Fibroblast of lung (primary cell): ENCODE results near the gene RASGEF1C. TPM values are rescaled to one million over a fixed set of nuclear protein-coding genes. Genes with fewer than 3 reads are reported as not detected.

Experiments
- DNase-seq, 2 donors: peaks; one replicate each; pipeline versions ENCODE4 v3.0.0 to v3.0.0-alpha.2; 2010; ENCODE audit warnings: low read depth in 2 of 2
- H2AFZ ChIP-seq: 2 replicates; pipeline ENCODE4 v1.5.1; 2012; ENCODE audit warnings: low read length, control low read depth, inconsistent platforms
- H3K27ac ChIP-seq: 2 replicates; pipeline ENCODE4 v1.5.1; 2011; ENCODE audit warnings: low read length, control low read depth; ENCODE audit not compliant: insufficient read depth
- H3K27me3 ChIP-seq: 2 replicates; pipeline ENCODE4 v1.5.1; 2011; ENCODE audit warnings: mild to moderate bottlenecking, low read length; ENCODE audit not compliant: control insufficient read depth, insufficient read depth
- H3K36me3 ChIP-seq: 2 replicates; pipeline ENCODE4 v1.5.1; 2011; ENCODE audit warnings: low read length; ENCODE audit not compliant: control insufficient read depth, insufficient read depth
- H3K4me1 ChIP-seq: 2 replicates; pipeline ENCODE4 v1.5.1; 2011; ENCODE audit warnings: low read length; ENCODE audit not compliant: control insufficient read depth, insufficient read depth; ENCODE audit errors: extremely low read depth
- H3K4me2 ChIP-seq: 2 replicates; pipeline ENCODE4 v1.5.1; 2011; ENCODE audit warnings: low read length, control low read depth; ENCODE audit not compliant: insufficient read depth; ENCODE audit errors: extremely low read depth
- H3K4me3 ChIP-seq, 4 experiments: fragments of 200-600 bp in 1 of 4; sonication (generic) in 1 of 4; replicated peaks in 1 of 4; 2 replicates each; pipeline ENCODE4 v1.5.1; 2011 to 2016; ENCODE audit warnings: low read length in 4 of 4, low read depth in 3 of 4, mild to moderate bottlenecking in 3 of 4, control low read depth in 2 of 4, inconsistent platforms in 1 of 4, mixed read lengths in 1 of 4; ENCODE audit not compliant: insufficient read depth in 1 of 4; ENCODE audit errors: control extremely low read depth in 1 of 4
- H3K79me2 ChIP-seq: 2 replicates; pipeline ENCODE4 v1.5.1; 2012; ENCODE audit warnings: mild to moderate bottlenecking, low read length, inconsistent platforms; ENCODE audit not compliant: control insufficient read depth, insufficient read depth
- H3K9ac ChIP-seq: 2 replicates; pipeline ENCODE4 v1.5.1; 2011; ENCODE audit warnings: mild to moderate bottlenecking, low read length, control low read depth; ENCODE audit not compliant: insufficient read depth
- H3K9me3 ChIP-seq: 2 replicates; pipeline ENCODE4 v1.5.1; 2012; ENCODE audit warnings: low read depth, low read length; ENCODE audit not compliant: control insufficient read depth, insufficient read depth
- H4K20me1 ChIP-seq: 2 replicates; pipeline ENCODE4 v1.5.1; 2011; ENCODE audit warnings: low read length; ENCODE audit not compliant: control insufficient read depth, insufficient read depth; ENCODE audit errors: extremely low read depth
- EZH2 ChIP-seq: IDR thresholded peaks from 2 replicates; pipeline ENCODE4 v1.5.1; 2012; ENCODE audit warnings: low read length, control low read depth, mild to moderate bottlenecking; ENCODE audit errors: missing control alignments
- polyA plus RNA-seq, 2 donors: library from polyadenylated mRNA; depleted of rRNA in 1 of 2; stranded (reverse) in 1 of 2; unstranded in 1 of 2; fragments of >200 nt; gene quantifications; 2 replicates each; pipeline ENCODE4 v1.2.1, GENCODE V29; 2011 to 2012; ENCODE audit warnings: missing spikeins in 1 of 2
- total RNA-seq: library from RNA; depleted of rRNA; stranded (reverse); fragments of >200 nt; gene quantifications from 2 replicates; pipeline ENCODE4 v1.2.1, GENCODE V29; 2014
- TF ChIP-seq, protein P1 (sequence below), 2 donors: IDR thresholded peaks in 1 of 2; conservative IDR thresholded peaks in 1 of 2; 1 replicate in 1 of 2; 2 replicates in 1 of 2; pipeline ENCODE4 v1.5.1; 2011 to 2012; ENCODE audit warnings: low read length in 2 of 2, control low read depth in 1 of 2, inconsistent platforms in 1 of 2, low read depth in 1 of 2, mild to moderate bottlenecking in 1 of 2

The RASGEF1C gene
- total and polyA plus RNA-seq, 2 donors (not counting 1 experiment from before 2014, with no cell fraction given): under 0.01 TPM; not detected in 1

- Histone ChIP-seq H3K36me3 (no peaks in the 10 kb centered on the region), H3K4me1 (no peaks in the 10 kb centered on the region), H4K20me1 (no peaks in the 10 kb centered on the region), H3K4me3 (no peak overlapping the region), H3K27me3 (no peaks in the 10 kb centered on the region), H3K9ac (no peak overlapping the region), H3K9me3 (no peaks in the 10 kb centered on the region), H2AFZ (no peak overlapping the region), H3K4me2 (no peak overlapping the region), H3K79me2 (no peaks in the 10 kb centered on the region), H3K27ac (no peak overlapping the region)
- DNase-seq: no peak
- no peak for TF ChIP-seq EZH2
- TF ChIP-seq, protein P1, sequence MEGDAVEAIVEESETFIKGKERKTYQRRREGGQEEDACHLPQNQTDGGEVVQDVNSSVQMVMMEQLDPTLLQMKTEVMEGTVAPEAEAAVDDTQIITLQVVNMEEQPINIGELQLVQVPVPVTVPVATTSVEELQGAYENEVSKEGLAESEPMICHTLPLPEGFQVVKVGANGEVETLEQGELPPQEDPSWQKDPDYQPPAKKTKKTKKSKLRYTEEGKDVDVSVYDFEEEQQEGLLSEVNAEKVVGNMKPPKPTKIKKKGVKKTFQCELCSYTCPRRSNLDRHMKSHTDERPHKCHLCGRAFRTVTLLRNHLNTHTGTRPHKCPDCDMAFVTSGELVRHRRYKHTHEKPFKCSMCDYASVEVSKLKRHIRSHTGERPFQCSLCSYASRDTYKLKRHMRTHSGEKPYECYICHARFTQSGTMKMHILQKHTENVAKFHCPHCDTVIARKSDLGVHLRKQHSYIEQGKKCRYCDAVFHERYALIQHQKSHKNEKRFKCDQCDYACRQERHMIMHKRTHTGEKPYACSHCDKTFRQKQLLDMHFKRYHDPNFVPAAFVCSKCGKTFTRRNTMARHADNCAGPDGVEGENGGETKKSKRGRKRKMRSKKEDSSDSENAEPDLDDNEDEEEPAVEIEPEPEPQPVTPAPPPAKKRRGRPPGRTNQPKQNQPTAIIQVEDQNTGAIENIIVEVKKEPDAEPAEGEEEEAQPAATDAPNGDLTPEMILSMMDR (conservative IDR thresholded peaks at IDR 0.05 in 1 of 2, IDR thresholded peaks at IDR 0.05 in 1 of 2; ENCODE audit: low read depth in 1 of 2, low read length in 2 of 2): no peak
Observed at GRCh38 chr5:180197016-180197702, 11.9 kb downstream of the RASGEF1C start.

- Histone ChIP-seq H3K4me3 (no peak overlapping the region), H3K4me1 (no peaks in the 10 kb centered on the region), H3K4me2 (no peak overlapping the region), H3K27me3 (no peaks in the 10 kb centered on the region), H4K20me1 (no peaks in the 10 kb centered on the region), H3K27ac (no peak overlapping the region), H3K79me2 (no peaks in the 10 kb centered on the region), H3K9ac (no peak overlapping the region), H3K36me3 (no peaks in the 10 kb centered on the region), H2AFZ (no peak overlapping the region), H3K9me3 (no peaks in the 10 kb centered on the region)
- TF ChIP-seq, protein P1 (conservative IDR thresholded peaks at IDR 0.05 in 1 of 2, IDR thresholded peaks at IDR 0.05 in 1 of 2; ENCODE audit: low read depth in 1 of 2, low read length in 2 of 2): no peak
- TF ChIP-seq EZH2: no peak
- no peak for DNase-seq
Observed at GRCh38 chr5:180194410-180195345, 14.3 kb downstream of the RASGEF1C start.

- Histone ChIP-seq H3K9me3 (no peaks in the 10 kb centered on the region), H4K20me1 (no peaks in the 10 kb centered on the region), H3K9ac (no peak overlapping the region), H3K4me1 (no peaks in the 10 kb centered on the region), H3K4me2 (no peak overlapping the region), H3K27me3 (no peaks in the 10 kb centered on the region), H2AFZ (no peak overlapping the region), H3K27ac (no peak overlapping the region), H3K79me2 (no peaks in the 10 kb centered on the region), H3K36me3 (no peaks in the 10 kb centered on the region), H3K4me3 (no peak overlapping the region)
- TF ChIP-seq, protein P1 (conservative IDR thresholded peaks at IDR 0.05 in 1 of 2, IDR thresholded peaks at IDR 0.05 in 1 of 2; ENCODE audit: low read depth in 1 of 2, low read length in 2 of 2): no peak
- TF ChIP-seq EZH2: no peak
- no peak for DNase-seq
Observed at GRCh38 chr5:180193749-180194375, 15.1 kb downstream of the RASGEF1C start.
